HepG2 (cell line): ENCODE results near the gene PNPLA8. TPM values are rescaled to one million over a fixed set of nuclear protein-coding genes. Genes with fewer than 3 reads are reported as not detected.

ENCODE experiments used
- GATAD2A ChIP-seq: IDR thresholded peaks from 2 replicates; pipeline ENCODE4 v1.6.1; 2016
- HNRNPL ChIP-seq: fragments of 200-400 bp; formaldehyde crosslinking; IDR thresholded peaks from 2 replicates; pipeline ENCODE4 v1.6.1; 2017; ENCODE audit warnings: mild to moderate bottlenecking, low read depth, low read length
- IRX3 ChIP-seq: sonication (generic); formaldehyde crosslinking; IDR thresholded peaks from 2 replicates; pipeline ENCODE4 v1.8.1; 2023; ENCODE audit warnings: mild to moderate bottlenecking, low read depth, missing genetic modification reagents, borderline replicate concordance
- MTA3 ChIP-seq: sonication (generic); formaldehyde crosslinking; IDR thresholded peaks from 2 replicates; pipeline ENCODE4 v1.4.0; 2020; ENCODE audit warnings: missing genetic modification reagents
- SOX5 ChIP-seq: IDR thresholded peaks from 2 replicates; pipeline ENCODE4 v1.6.1; 2016; ENCODE audit warnings: borderline replicate concordance
- ZBTB1 ChIP-seq: sonication (generic); formaldehyde crosslinking; IDR thresholded peaks from 2 replicates; pipeline ENCODE4 v1.4.0; 2020; ENCODE audit warnings: missing genetic modification reagents, borderline replicate concordance
- ZIK1 ChIP-seq: sonication (generic); formaldehyde crosslinking; IDR thresholded peaks from 2 replicates; pipeline ENCODE4 v1.5.0; 2020; ENCODE audit warnings: mild to moderate bottlenecking, low read depth, missing genetic modification reagents, borderline replicate concordance
- ZNF44 ChIP-seq: sonication (generic); formaldehyde crosslinking; IDR thresholded peaks from 2 replicates; pipeline ENCODE4 v1.5.1; 2020; ENCODE audit warnings: mild to moderate bottlenecking, missing genetic modification reagents
- ZNF557 ChIP-seq: sonication (generic); formaldehyde crosslinking; IDR thresholded peaks from 2 replicates; pipeline ENCODE4 v1.4.0; 2020; ENCODE audit warnings: missing genetic modification reagents
- ZNF83 ChIP-seq: sonication (generic); formaldehyde crosslinking; IDR thresholded peaks from 2 replicates; pipeline ENCODE4 v1.4.0; 2020; ENCODE audit warnings: missing genetic modification reagents, mild to moderate bottlenecking, borderline replicate concordance
- polyA plus RNA-seq, 8 experiments: library from polyadenylated mRNA; depleted of rRNA in 3 of 8; stranded (reverse) in 7 of 8; unstranded in 1 of 8; fragments of >200 nt; fragmentation: Illumina TruSeq in 4 of 8; extraction: Trizol in 4 of 8; gene quantifications; 2 replicates each; pipeline versions ENCODE4 v1.2.1 to v1.2.3, GENCODE V29; 2011 to 2016; ENCODE audit warnings: low read depth in 4 of 8, missing spikeins in 1 of 8, mixed read lengths in 1 of 8; ENCODE audit not compliant: insufficient read depth in 1 of 8
- total RNA-seq, 5 experiments: library from RNA; depleted of rRNA; stranded (reverse); fragments of >200 nt; fragmentation: Illumina TruSeq; extraction: Trizol; gene quantifications; 2 replicates each; pipeline ENCODE4 v1.2.3, GENCODE V29; 2016; ENCODE audit warnings: low read depth in 1 of 5
- TF ChIP-seq, protein P1 (sequence below): sonication (generic); formaldehyde crosslinking; IDR thresholded peaks from 2 replicates; pipeline ENCODE4 v1.4.0; 2020; ENCODE audit warnings: mild to moderate bottlenecking, missing genetic modification reagents, borderline replicate concordance
- TF ChIP-seq, protein P2 (sequence below): IDR thresholded peaks from 2 replicates; pipeline ENCODE4 v1.6.1; 2018; ENCODE audit warnings: missing genetic modification reagents, mild to moderate bottlenecking, missing compliant biosample characterization
- TF ChIP-seq, protein P3 (sequence below): sonication (generic); formaldehyde crosslinking; IDR thresholded peaks from 2 replicates; pipeline ENCODE4 v1.4.0; 2020; ENCODE audit warnings: mild to moderate bottlenecking, missing genetic modification reagents
- TF ChIP-seq, protein P4 (sequence below): sonication (generic); formaldehyde crosslinking; IDR thresholded peaks from 2 replicates; pipeline ENCODE4 v1.5.0; 2020; ENCODE audit warnings: missing genetic modification reagents, mild to moderate bottlenecking, borderline replicate concordance
- TF ChIP-seq, protein P5 (sequence below): sonication (generic); formaldehyde crosslinking; IDR thresholded peaks from 2 replicates; pipeline ENCODE4 v1.5.1; 2020; ENCODE audit warnings: missing genetic modification reagents, mild to moderate bottlenecking, borderline replicate concordance
- TF ChIP-seq, protein P6 (sequence below): sonication (generic); formaldehyde crosslinking; IDR thresholded peaks from 2 replicates; pipeline ENCODE4 v1.4.0; 2020; ENCODE audit warnings: missing genetic modification reagents

Gene PNPLA8
- total and polyA plus RNA-seq, 2 of the 13 experiments (the other 11 are each of a cell fraction or from before 2014, with no cell fraction given), result 6.3 to 11.4 TPM

DNA sequence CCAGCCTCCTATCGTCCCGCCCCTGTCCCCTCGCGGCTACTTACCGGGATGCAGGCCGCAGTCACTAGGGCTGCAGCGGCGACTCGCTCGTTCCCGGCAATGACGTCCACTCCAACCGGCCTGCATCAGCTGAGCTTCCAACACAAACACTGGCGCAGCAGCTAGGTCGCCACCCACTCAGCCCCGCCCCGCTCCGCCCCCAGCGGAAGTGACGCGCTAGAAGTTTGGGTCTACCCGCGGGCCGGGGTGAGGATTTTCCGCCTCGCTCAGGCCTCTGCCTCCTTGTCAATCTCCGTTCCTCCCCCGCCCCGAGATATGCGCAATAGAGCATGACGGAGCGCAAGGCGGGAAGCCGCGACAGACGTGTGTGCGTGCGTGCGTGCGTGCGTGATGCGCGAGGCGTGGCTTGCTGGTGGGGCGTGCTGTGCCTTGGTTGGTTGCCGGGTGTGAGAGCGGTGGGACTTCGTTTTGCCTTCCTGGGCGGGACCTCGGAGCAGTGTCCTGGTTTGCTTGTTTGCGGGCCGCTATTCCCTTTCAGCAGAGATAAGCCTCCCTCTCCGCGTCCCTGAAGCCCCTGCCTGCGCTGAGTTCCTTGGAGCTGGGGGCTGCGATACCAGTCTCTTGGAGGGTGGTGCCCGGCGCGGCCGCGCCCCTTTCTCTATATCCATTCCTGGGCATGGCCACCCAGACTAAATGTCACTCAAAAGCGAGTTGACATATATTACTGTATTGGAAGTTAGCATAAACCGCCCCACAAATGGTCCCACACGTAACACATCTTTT is at the start of gene PNPLA8 (continued):
- TF ChIP-seq, protein P1, sequence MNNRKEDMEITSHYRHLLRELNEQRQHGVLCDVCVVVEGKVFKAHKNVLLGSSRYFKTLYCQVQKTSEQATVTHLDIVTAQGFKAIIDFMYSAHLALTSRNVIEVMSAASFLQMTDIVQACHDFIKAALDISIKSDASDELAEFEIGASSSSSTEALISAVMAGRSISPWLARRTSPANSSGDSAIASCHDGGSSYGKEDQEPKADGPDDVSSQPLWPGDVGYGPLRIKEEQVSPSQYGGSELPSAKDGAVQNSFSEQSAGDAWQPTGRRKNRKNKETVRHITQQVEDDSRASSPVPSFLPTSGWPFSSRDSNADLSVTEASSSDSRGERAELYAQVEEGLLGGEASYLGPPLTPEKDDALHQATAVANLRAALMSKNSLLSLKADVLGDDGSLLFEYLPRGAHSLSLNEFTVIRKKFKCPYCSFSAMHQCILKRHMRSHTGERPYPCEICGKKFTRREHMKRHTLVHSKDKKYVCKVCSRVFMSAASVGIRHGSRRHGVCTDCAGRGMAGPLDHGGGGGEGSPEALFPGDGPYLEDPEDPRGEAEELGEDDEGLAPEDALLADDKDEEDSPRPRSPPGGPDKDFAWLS (CRISPR knock-in tag), result no peak
- no peak for TF ChIP-seq ZNF83 (CRISPR knock-in tag)
- TF ChIP-seq, protein P2, sequence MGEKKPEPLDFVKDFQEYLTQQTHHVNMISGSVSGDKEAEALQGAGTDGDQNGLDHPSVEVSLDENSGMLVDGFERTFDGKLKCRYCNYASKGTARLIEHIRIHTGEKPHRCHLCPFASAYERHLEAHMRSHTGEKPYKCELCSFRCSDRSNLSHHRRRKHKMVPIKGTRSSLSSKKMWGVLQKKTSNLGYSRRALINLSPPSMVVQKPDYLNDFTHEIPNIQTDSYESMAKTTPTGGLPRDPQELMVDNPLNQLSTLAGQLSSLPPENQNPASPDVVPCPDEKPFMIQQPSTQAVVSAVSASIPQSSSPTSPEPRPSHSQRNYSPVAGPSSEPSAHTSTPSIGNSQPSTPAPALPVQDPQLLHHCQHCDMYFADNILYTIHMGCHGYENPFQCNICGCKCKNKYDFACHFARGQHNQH (CRISPR knock-in tag), result 0 out of 2 replicates have a peak, but pooled peaks have one; percentile 27
- TF ChIP-seq, protein P3, sequence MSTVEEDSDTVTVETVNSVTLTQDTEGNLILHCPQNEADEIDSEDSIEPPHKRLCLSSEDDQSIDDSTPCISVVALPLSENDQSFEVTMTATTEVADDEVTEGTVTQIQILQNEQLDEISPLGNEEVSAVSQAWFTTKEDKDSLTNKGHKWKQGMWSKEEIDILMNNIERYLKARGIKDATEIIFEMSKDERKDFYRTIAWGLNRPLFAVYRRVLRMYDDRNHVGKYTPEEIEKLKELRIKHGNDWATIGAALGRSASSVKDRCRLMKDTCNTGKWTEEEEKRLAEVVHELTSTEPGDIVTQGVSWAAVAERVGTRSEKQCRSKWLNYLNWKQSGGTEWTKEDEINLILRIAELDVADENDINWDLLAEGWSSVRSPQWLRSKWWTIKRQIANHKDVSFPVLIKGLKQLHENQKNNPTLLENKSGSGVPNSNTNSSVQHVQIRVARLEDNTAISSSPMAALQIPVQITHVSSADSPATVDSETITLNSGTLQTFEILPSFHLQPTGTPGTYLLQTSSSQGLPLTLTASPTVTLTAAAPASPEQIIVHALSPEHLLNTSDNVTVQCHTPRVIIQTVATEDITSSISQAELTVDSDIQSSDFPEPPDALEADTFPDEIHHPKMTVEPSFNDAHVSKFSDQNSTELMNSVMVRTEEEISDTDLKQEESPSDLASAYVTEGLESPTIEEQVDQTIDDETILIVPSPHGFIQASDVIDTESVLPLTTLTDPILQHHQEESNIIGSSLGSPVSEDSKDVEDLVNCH (CRISPR knock-in tag), result no peak
- TF ChIP-seq HNRNPL, result 0 out of 2 replicates have a peak, but pooled peaks have one; percentile 20
- peak; percentile 66; the same call in 1 of the 2 replicates for TF ChIP-seq ZIK1 (CRISPR knock-in tag)
- no peak for TF ChIP-seq ZNF44
- peak; percentile 71 for TF ChIP-seq IRX3 (CRISPR knock-in tag)
- TF ChIP-seq MTA3 (CRISPR knock-in tag), result no peak
- no peak for TF ChIP-seq ZNF557 (CRISPR knock-in tag)
- TF ChIP-seq, protein P4, sequence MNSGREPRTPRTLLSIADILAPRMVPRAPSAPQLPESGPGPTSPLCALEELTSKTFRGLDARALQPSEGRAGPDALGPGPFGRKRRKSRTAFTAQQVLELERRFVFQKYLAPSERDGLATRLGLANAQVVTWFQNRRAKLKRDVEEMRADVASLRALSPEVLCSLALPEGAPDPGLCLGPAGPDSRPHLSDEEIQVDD (CRISPR knock-in tag), result no peak
- TF ChIP-seq GATAD2A (CRISPR knock-in tag), result peak; percentile 55
- TF ChIP-seq ZBTB1 (CRISPR knock-in tag), result no peak
- TF ChIP-seq, protein P5, sequence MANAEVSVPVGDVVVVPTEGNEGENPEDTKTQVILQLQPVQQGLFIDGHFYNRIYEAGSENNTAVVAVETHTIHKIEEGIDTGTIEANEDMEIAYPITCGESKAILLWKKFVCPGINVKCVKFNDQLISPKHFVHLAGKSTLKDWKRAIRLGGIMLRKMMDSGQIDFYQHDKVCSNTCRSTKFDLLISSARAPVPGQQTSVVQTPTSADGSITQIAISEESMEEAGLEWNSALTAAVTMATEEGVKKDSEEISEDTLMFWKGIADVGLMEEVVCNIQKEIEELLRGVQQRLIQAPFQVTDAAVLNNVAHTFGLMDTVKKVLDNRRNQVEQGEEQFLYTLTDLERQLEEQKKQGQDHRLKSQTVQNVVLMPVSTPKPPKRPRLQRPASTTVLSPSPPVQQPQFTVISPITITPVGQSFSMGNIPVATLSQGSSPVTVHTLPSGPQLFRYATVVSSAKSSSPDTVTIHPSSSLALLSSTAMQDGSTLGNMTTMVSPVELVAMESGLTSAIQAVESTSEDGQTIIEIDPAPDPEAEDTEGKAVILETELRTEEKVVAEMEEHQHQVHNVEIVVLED (CRISPR knock-in tag), result peak; percentile 100
- peak; percentile 16; the same call in 1 of the 2 replicates for TF ChIP-seq SOX5 (CRISPR knock-in tag)
- TF ChIP-seq, protein P6, sequence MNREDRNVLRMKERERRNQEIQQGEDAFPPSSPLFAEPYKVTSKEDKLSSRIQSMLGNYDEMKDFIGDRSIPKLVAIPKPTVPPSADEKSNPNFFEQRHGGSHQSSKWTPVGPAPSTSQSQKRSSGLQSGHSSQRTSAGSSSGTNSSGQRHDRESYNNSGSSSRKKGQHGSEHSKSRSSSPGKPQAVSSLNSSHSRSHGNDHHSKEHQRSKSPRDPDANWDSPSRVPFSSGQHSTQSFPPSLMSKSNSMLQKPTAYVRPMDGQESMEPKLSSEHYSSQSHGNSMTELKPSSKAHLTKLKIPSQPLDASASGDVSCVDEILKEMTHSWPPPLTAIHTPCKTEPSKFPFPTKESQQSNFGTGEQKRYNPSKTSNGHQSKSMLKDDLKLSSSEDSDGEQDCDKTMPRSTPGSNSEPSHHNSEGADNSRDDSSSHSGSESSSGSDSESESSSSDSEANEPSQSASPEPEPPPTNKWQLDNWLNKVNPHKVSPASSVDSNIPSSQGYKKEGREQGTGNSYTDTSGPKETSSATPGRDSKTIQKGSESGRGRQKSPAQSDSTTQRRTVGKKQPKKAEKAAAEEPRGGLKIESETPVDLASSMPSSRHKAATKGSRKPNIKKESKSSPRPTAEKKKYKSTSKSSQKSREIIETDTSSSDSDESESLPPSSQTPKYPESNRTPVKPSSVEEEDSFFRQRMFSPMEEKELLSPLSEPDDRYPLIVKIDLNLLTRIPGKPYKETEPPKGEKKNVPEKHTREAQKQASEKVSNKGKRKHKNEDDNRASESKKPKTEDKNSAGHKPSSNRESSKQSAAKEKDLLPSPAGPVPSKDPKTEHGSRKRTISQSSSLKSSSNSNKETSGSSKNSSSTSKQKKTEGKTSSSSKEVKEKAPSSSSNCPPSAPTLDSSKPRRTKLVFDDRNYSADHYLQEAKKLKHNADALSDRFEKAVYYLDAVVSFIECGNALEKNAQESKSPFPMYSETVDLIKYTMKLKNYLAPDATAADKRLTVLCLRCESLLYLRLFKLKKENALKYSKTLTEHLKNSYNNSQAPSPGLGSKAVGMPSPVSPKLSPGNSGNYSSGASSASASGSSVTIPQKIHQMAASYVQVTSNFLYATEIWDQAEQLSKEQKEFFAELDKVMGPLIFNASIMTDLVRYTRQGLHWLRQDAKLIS (CRISPR knock-in tag), result no peak
